Coronary artery (tissue), 2 donors: ENCODE data around the gene HCN4.
A peak's percentile ranks its signal among the peaks of the same experiment; 100 is the strongest.

Experiments
- DNase-seq: peaks from one replicate; pipeline ENCODE4 v3.0.0-alpha.2; 2017; ENCODE audit warnings: low spot score
- H3K27ac ChIP-seq, 2 donors: fragments of 200-600 bp; sonication (generic); one replicate each; pipeline ENCODE4 v1.5.1; 2016 to 2019
- H3K4me3 ChIP-seq: fragments of 200-600 bp; sonication (generic); 2 replicates; pipeline ENCODE4 v1.5.1; 2016; ENCODE audit warnings: mild to moderate bottlenecking, moderate library complexity
- CTCF ChIP-seq: fragments of 200-600 bp; sonication (generic); IDR thresholded peaks from one replicate; pipeline ENCODE4 v1.5.1; 2019; ENCODE audit warnings: antibody characterized with exemption

HCN4 gene

DNA sequence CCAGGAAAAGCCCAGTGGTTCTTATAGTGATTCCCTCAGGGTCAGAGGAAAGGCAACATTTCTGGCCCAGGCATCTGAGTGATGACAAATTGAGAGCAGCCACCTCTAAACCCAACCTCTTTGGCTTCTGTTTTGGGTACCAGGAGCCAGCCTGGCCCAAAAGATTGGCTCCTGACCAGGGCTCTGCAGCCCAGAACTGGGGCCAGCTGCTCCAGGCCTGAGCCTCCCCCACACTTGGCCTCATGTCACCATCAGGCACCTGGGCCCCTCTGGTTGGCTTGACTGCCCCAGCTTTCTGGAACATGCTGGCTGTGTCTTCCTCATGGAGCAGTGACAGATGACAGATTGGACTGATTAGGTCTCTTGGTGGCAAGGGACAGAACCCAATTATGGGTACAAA, 26.0 kb upstream of the HCN4 start:
- Histone ChIP-seq H3K27ac (no peak overlapping the region), H3K4me3 (no peak overlapping the region)
- DNase-seq: no peak
- TF ChIP-seq CTCF: no peak

DNA sequence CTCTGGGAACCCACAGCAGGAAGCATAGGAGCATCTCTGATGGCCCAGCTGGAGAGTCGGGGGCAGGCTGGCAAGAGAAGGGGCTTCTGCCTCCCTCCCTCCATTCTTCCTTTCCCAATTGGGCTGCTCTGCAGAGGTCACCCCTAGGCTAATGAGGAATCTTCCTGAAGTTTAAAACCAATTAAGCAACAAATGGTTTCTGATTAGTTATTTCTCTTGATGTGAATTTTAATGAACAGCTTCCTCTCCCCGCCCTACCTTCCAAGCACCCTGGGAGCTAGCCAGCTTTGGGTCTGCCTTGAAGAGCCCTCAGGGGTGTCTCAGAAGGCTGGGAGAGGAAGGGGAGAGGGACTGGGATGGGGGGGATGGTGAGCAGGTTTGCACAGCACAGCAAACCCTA, 24.6 kb upstream of the HCN4 start:
- Histone ChIP-seq H3K27ac (no peak overlapping the region), H3K4me3 (no peak overlapping the region)
- no peak for TF ChIP-seq CTCF
- DNase-seq: no peak

- DNase-seq: no peak
- Histone ChIP-seq H3K4me3 (no peak overlapping the region), H3K27ac (no peak overlapping the region)
- TF ChIP-seq CTCF: no peak
These were observed 23.3 kb upstream of the HCN4 start for GRCh38 chr15:73392025-73392424.

DNA sequence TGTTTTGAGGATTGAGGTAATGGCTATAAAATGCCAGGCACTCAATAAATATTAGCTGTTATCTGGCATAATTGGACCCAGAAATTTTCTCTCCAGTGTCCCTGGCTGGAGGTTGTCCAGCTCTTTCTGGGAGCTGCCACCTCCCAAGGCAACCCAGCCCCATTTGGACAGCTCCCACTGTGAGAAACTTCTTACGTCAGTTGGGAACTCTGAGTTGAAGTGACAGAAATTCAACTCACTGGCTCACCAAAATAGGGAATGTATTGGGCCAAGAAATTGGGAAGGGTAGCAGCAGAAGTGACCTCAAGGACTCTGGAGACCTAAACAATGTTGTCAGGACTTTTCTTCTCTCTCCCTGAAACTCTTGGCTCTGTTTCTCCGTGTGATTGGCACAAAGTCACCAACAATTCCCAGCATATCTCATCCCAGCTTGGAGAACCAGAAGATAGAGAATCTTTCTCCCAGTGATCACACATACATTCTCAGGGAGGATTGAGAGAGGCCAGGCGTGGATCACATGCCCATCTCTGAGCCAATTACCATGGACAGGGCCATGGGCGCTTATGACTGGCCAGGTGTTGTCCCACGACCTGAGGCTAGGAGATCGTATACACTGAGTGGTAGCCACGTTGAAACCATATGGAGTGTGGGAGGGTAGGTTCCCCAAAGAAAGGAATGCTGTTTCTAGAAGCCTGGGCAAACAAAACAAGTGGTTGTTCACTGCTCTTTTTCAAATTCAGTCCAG, 22.5 kb upstream of the HCN4 start:
- no peak for TF ChIP-seq CTCF
- Histone ChIP-seq H3K4me3 (no peak overlapping the region), H3K27ac (no peak overlapping the region)
- no peak for DNase-seq

DNA sequence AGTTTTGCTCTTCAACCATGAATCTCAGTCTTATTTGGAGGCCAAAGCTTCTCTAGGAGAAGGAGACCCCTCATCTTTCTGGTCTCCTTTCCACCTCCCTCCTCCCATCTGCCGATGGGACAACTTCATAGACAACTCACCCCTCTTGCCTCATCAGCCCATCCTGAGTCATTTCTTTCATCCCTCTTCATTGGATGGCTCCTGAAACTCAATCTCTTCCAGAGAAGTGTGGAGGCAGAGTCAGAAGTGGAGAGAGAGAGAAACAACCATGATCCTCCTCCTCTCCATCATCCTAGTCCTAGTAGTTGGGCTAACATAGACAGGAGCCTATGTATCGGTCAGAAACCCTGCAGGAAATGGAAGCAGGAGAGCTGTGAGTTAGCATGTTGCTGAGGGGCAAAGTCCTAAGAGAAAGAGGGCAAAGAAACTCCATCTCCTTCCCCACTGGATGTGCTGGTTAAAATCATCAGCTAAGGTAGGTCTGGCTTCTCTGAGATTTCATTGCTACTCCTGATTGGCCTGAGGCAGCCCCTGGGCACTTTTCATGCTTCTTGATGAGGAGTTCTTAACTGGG, 21.3 kb upstream of the HCN4 start:
- Histone ChIP-seq H3K27ac (no peak overlapping the region), H3K4me3 (no peak overlapping the region)
- DNase-seq: peak; percentile 21
- no peak for TF ChIP-seq CTCF

DNA sequence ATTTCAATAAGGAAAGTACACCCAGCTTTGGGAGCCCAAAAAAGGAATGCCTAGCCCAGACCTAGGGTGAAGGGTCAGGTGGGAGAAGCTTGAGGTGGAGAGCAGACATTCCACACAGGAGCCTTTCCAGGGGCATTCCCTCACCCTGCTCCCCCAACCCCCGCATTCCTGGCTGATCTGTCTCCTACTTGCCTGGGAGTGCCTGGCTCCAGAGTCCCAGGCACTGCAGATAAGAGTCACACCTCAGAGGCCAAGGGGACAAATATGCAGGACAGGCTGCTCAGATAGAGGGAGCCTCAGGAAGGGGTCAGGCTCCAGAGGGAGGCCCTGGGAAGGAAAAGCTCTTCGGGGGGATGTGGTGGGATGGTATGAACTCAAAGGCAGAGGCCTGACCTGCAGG, 20.8 kb upstream of the HCN4 start:
- peak; percentile 57 for DNase-seq
- H3K27ac ChIP-seq: no peak overlapping the region
- H3K4me3 ChIP-seq: no peak overlapping the region
- no peak for TF ChIP-seq CTCF

DNA sequence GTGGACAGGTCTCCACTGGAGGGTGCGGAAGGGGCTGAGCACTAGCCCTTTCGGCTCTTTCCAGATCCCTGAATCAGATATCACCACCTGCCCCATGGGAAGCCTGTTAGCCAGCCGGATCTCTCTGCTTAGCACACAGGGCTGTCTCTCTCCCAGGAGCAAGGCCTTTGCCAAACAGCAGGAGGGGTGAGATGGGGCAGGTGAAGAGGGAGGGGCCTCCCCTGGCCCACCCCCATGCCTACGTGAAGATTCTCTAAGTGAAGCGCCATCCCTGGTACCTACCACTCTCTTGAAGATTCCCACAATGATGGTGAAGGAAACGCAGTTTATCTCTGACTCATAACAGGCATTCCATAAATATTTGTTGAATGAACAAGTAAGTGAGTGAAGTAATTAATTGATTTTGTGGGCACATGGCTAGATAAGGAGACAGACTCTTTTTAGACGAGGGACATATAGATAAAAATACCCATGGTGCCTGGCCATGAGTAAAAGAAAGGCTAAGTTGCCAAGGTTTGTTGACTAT, 19.6 kb upstream of the HCN4 start:
- Histone ChIP-seq H3K4me3 (no peak overlapping the region), H3K27ac (no peak overlapping the region)
- no peak for TF ChIP-seq CTCF
- DNase-seq: peak; percentile 47
